Omental fat pad (tissue), 4 donors: ENCODE results near the gene SCLY. TPM values are rescaled to one million over a fixed set of nuclear protein-coding genes. Genes with fewer than 3 reads are reported as not detected.

Experiments used
- ATAC-seq: fragments of 150-250 bp; one replicate; pipeline ENCODE4 v1.9.1; 2016; ENCODE audit warnings: mild to moderate bottlenecking, moderate library complexity; ENCODE audit not compliant: low FRiP score
- DNase-seq: peaks from one replicate; pipeline ENCODE4 v3.0.0-alpha.2; 2019; ENCODE audit warnings: low spot score
- CTCF ChIP-seq, 3 donors: fragments of 450-650 bp; IDR thresholded peaks; one replicate each; pipeline ENCODE4 v1.5.1; 2016 to 2017; ENCODE audit warnings: antibody characterized with exemption in 3 of 3, mild to moderate bottlenecking in 3 of 3, moderate library complexity in 2 of 3
- total RNA-seq, 4 donors: library from RNA; depleted of rRNA; stranded (reverse); fragments of >200 nt; gene quantifications; one replicate each; pipeline ENCODE4 v1.1.0, GENCODE V29; 2016

The SCLY gene
- total RNA-seq, 4 donors from 2014 or later: 7.3 to 15.8 (median 12.5) TPM

DNA sequence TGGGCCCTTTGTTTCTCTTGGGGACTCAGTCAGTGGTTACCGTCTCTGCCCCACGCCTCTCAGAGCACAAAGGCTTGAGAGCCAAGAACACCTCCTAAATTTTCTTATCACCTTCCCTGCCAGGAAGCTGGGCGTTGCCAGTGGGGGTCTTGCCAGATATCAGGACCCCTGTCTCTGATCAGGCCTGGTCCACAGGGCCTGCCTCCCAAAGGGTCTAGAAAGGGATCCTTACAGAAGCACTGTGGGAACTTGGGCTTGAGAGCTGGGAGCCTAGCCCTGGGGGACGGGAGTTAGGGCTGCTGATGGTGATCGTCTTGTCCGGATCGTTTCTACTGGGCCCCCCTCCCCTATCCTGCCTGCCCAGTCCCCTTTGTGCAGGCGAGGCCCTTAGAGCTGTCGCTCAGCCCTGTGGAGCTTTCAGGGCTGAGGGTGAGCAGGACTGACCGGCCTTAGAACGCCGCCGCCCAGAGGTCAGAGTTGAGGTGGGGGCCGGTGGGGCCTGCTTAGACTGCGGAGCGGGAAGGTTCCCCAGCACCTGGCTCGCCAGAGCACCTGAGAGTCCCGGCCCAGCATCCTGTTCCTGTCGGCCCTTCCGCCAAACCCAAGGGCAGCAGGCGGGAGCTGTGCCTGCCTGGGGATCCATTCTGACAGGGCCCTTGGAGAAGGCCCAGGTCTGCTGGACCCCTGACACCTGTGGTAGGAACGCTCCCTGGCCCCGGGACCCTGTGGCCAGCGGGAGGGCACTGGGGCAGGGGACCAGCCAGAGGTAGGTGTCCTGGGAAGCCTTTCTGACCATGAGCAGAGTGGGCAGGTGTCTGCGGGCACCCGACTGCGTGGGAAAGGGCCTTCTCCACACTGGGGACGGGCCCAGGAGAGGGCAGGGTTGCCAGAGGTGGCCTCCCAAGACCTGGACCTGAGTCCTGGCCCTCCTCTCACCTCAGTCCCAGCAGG, 40.3 kb downstream of the SCLY start:
- ATAC-seq (no peak), DNase-seq (peak; percentile 3)
- no peak for TF ChIP-seq CTCF (IDR thresholded peaks at IDR 0.05)

- no peak for DNase-seq
- TF ChIP-seq CTCF (IDR thresholded peaks at IDR 0.05): no peak
- no peak for ATAC-seq
Observed at GRCh38 chr2:238101891-238102841, 41.4 kb downstream of the SCLY start.

- no peak for TF ChIP-seq CTCF (IDR thresholded peaks at IDR 0.05)
- DNase-seq (no peak), ATAC-seq (no peak)
Observed at GRCh38 chr2:238102865-238103264, 42.1 kb downstream of the SCLY start.

GRCh38 chr2:238103465-238104225, 42.8 kb downstream of the SCLY start:
- ATAC-seq (no peak), DNase-seq (no peak)
- TF ChIP-seq CTCF (IDR thresholded peaks at IDR 0.05): no peak

DNA sequence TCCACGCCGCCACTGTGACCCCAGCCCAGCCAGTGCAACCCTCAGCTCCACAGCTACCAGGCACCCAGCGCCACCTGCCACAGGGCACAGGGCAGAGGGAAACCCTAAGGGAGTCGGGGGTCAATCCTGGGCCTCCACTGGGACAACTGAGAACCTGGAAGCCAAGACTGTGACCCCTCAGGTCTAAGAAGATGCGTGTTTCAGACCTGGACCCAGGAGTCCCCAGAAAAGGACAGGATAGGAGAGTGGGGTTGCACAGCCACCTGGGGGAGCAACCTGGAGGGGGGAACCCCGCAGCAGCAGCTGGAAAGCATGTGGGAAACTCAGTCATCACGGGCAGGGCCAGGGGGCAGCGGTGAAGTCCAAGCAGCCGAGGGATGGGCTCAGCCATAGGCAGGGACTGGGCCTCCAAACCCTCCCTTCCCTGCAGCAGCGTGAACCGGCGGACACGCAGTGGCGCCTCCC, 43.5 kb downstream of the SCLY start:
- DNase-seq (no peak), ATAC-seq (no peak)
- TF ChIP-seq CTCF (IDR thresholded peaks at IDR 0.05): no peak

GRCh38 chr2:238104691-238105371, 44.0 kb downstream of the SCLY start:
- DNase-seq (no peak), ATAC-seq (no peak)
- no peak for TF ChIP-seq CTCF (IDR thresholded peaks at IDR 0.05)
